Right lobe of liver (tissue), 6 donors: ENCODE results near the gene SLC12A2. TPM values are rescaled to one million over a fixed set of nuclear protein-coding genes. Genes with fewer than 3 reads are reported as not detected.

Source experiments
- ATAC-seq, 4 donors: fragments of 200-7000 bp; cut with Tn5 transposase; one replicate each; pipeline ENCODE4 v1.9.1; 2020; ENCODE audit warnings: mild to moderate bottlenecking in 4 of 4, moderate library complexity in 4 of 4
- DNase-seq, 3 donors: peaks; one replicate each; pipeline ENCODE4 v3.0.0-alpha.2; 2020
- H3K27ac ChIP-seq, 3 donors: fragments of 200-600 bp; one replicate each; pipeline ENCODE4 v1.8.0; 2022
- H3K27me3 ChIP-seq, 2 donors: fragments of 200-600 bp; one replicate each; pipeline ENCODE4 v1.8.0; 2022
- H3K36me3 ChIP-seq, 4 donors: fragments of 200-600 bp; sonication (generic) in 1 of 4; one replicate each; pipeline versions ENCODE4 v1.5.1 to v1.8.0; 2017 to 2022; ENCODE audit warnings: control low read depth in 1 of 4
- H3K4me1 ChIP-seq, 4 donors: fragments of 200-600 bp; sonication (generic) in 1 of 4; one replicate each; pipeline versions ENCODE4 v1.5.1 to v1.8.0; 2017 to 2022; ENCODE audit warnings: control low read depth in 1 of 4
- H3K4me3 ChIP-seq, 3 donors: fragments of 200-600 bp; one replicate each; pipeline ENCODE4 v1.8.0; 2022
- H3K9me3 ChIP-seq, 4 donors: fragments of 200-600 bp; sonication (generic) in 1 of 4; one replicate each; pipeline versions ENCODE4 v1.5.1 to v1.8.0; 2017 to 2022; ENCODE audit warnings: control low read depth in 1 of 4
- CTCF ChIP-seq, 4 donors: fragments of 200-600 bp in 3 of 4; fragments of 450-650 bp in 1 of 4; IDR thresholded peaks; one replicate each; pipeline versions ENCODE4 v1.5.1 to v1.8.0; 2016 to 2022; ENCODE audit warnings: antibody characterized with exemption in 4 of 4, mild to moderate bottlenecking in 2 of 4
- POLR2A ChIP-seq: fragments of 450-650 bp; IDR thresholded peaks from one replicate; pipeline ENCODE4 v1.6.1; 2017; ENCODE audit warnings: antibody characterized with exemption, mild to moderate bottlenecking
- WGBS: methylation state at CpG from one replicate; pipeline ENCODE4 v1.1.6; 2018; ENCODE audit warnings: low coverage, low lambda C conversion rate; ENCODE audit not compliant: insufficient coverage; ENCODE audit errors: missing lambda C conversion rate; 5-methylcytosine and 5-hydroxymethylcytosine counted together
- intact Hi-C, 2 donors: fragments of 100-400 bp; cut with DNase I; formaldehyde crosslinking; loops; one replicate each; pipeline versions ENCODE4 v1.11.2 to v1.14.1; 2022
- total RNA-seq, 6 experiments: library from RNA; depleted of rRNA in 2 of 6; stranded (reverse); fragments of >200 nt in 2 of 6; fragmentation: NEBNext Ultra II Directional in 3 of 6; extraction: Animal tissue kit (Norgen Biotek cat#: 25700) in 3 of 6; gene quantifications; one replicate each; pipeline versions ENCODE4 v1.1.0 to v1.2.4, GENCODE V29; 2016 to 2023
- donor health status: DM: no; HTN: yes; CAD: no.
- donor health status: DM: no; HTN: no; CAD: no.
- donor health status: DM: no; HTN: no; CAD: no.
- donor health status: DM: no; HTN: yes; CAD: no.
- donor health status: DM: no; HTN: yes; CAD: no.

Gene SLC12A2
- total RNA-seq, 6 experiments from 2014 or later, result 3.1 to 9.8 (median 8.1) TPM

GRCh38 chr5:128172102-128172501, 88.5 kb downstream of the SLC12A2 start:
- no peak overlapping the region for H3K4me3 ChIP-seq
- intact Hi-C loops, result no loop called here
- 73% methylated on average over 1 of the region's 1 CpG for WGBS
- no peak overlapping the region for H3K27ac ChIP-seq
- DNase-seq, result no peak
- ATAC-seq, result no peak
- no peaks in the 10 kb centered on the region for H3K36me3 ChIP-seq
- no peaks in the 10 kb centered on the region for H3K9me3 ChIP-seq
- no peaks in the 10 kb centered on the region for H3K27me3 ChIP-seq
- TF ChIP-seq CTCF (IDR thresholded peaks at IDR 0.05), result no peak
- no peak for TF ChIP-seq POLR2A
- no peaks in the 10 kb centered on the region for H3K4me1 ChIP-seq

- no peak overlapping the region for H3K27ac ChIP-seq
- H3K9me3 ChIP-seq, result no peaks in the 10 kb centered on the region
- no peaks in the 10 kb centered on the region for H3K4me1 ChIP-seq
- DNase-seq, result no peak
- H3K36me3 ChIP-seq, result no peaks in the 10 kb centered on the region
- WGBS, result 91% methylated on average over 2 of the region's 2 CpGs
- no peak for ATAC-seq
- TF ChIP-seq CTCF (IDR thresholded peaks at IDR 0.05), result no peak
- no peak for TF ChIP-seq POLR2A
- H3K4me3 ChIP-seq, result no peak overlapping the region
- no peaks in the 10 kb centered on the region for H3K27me3 ChIP-seq
- intact Hi-C loops, result no loop called here
Measured at GRCh38 chr5:128174951-128175350, 91.4 kb downstream of the SLC12A2 start.

- no peak for DNase-seq
- no peaks in the 10 kb centered on the region for H3K27me3 ChIP-seq
- intact Hi-C loops, result loop anchor here in 1 of 2 donors (10.0 kb wide), 1 partner anchor 628 kb away; no protein-coding TSS in a partner anchor
- ATAC-seq, result no peak
- H3K27ac ChIP-seq, result no peak overlapping the region
- 86% methylated on average over 2 of the region's 2 CpGs for WGBS
- TF ChIP-seq POLR2A (no peak), CTCF (IDR thresholded peaks at IDR 0.05) (no peak)
- no peak overlapping the region for H3K4me3 ChIP-seq
- no peaks in the 10 kb centered on the region for H3K36me3 ChIP-seq
- H3K4me1 ChIP-seq, result no peaks in the 10 kb centered on the region
- H3K9me3 ChIP-seq, result no peaks in the 10 kb centered on the region
Measured at GRCh38 chr5:128192368-128192767, 108.8 kb downstream of the SLC12A2 start.

DNA sequence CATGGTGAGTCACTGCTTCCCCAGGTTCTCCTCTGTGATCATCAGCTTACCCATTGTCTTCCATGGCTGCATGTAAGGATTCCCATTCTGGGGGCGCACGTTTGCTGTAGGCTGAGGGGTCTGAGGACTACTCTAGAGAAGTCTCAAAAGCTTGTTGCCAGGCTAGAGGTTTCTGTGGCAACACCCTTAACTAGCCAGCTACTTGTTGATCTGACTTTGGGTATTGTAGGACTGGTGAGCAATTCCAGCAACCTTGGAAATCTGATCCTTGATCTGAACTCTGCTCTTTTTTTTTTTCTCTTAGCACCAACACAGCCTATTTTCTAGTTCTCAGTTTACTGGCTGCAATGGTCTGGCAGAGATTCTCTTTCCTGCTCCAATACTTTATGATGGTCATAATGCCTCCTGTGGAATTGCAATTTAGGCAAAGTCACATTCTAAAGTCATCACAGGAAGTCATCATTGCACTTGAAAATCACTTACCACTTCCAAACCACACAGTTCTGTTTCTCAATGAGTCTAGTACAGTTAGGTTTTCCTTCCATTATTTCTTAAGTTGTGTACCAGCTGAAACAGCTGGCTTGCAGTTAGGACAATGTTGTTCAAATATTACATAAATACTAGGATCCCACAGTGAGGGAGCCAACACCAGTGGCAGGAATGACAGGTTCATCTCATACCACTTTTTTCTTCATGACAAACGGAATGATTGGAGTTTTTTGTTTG, 110.3 kb downstream of the SLC12A2 start:
- DNase-seq, result no peak
- no peaks in the 10 kb centered on the region for H3K27me3 ChIP-seq
- H3K4me3 ChIP-seq, result no peak overlapping the region
- no peak overlapping the region for H3K27ac ChIP-seq
- WGBS, result 80% methylated on average over 1 of the region's 3 CpGs
- intact Hi-C loops, result loop anchor here in 1 of 2 donors (10.0 kb wide), 1 partner anchor 629 kb away; no protein-coding TSS in a partner anchor
- no peaks in the 10 kb centered on the region for H3K9me3 ChIP-seq
- TF ChIP-seq POLR2A (no peak), CTCF (IDR thresholded peaks at IDR 0.05) (no peak)
- H3K36me3 ChIP-seq, result no peaks in the 10 kb centered on the region
- ATAC-seq, result no peak
- H3K4me1 ChIP-seq, result no peaks in the 10 kb centered on the region
